Activated T-cell treated with anti-CD3 and anti-CD28 coated beads for 48 hours (primary cell): ENCODE results near the gene CUTC.
"Not testable (repeated sequence)": the region's sequence is repeated elsewhere in the genome, so short reads cannot be mapped to it uniquely, and the experiment has no call there.

Experiments
- DNase-seq: peaks from one replicate; pipeline ENCODE4 v3.0.0-alpha.2; 2020; ENCODE audit warnings: low read depth

CUTC gene

DNA sequence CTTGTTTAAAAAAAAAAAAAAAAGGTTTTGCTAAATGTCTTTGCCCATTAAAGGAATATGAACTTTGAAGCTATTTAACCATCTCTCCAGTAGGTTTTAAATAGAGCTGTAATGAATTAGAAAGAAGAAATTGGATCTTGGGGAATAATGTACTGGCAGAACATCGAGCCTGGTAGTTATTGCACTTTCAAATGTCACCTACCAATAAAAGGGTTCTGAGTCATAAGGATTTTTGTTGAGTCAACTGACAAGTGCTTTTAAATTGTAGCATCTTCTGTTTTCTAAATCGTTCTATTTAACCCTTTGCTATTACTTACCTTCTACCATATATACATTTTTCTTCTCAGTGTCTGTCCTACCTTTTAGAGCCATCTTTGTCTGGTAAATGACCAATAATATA, 10.7 kb downstream of the CUTC start:
- no peak for DNase-seq

DNA sequence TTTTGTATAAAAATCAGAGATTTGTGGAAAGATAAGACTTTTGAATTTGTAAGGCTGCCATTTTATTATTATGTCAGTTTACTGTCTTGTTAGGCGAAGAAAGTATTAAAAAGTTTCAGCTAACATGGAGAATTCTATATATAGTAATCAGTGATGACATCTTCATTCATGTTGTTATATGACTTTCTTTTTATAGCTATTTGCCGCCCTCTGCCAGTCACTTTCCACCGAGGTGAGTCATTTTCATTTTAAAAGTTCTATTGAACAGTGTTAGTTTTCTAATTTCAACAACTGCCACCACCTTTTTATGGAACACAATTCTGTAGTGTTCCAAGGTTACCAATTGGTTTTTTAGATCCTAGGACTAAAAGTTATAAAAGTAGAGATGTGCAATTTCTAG, 11.8 kb downstream of the CUTC start:
- DNase-seq, result no peak

DNA sequence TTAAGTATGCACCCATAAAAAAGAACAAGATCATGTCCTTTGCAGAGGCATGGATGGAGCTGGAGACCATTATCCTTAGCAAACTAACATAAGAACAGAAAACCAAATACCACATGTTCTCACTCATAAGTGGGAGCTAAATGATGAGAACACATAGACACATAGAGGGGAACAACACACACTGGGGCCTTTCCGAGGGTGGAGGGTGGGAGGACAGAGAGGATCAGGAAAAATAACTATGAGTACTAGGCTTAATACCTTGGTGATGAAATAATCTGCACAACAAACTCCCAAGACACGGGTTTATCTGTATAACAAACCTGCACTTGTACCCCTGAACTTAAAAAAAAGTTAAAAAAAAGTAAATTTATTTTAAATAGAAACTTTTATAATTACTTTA, 14.1 kb downstream of the CUTC start:
- DNase-seq, result not testable (repeated sequence)

GRCh38 chr10:99748823-99749451, 16.9 kb downstream of the CUTC start:
- no peak for DNase-seq

DNA sequence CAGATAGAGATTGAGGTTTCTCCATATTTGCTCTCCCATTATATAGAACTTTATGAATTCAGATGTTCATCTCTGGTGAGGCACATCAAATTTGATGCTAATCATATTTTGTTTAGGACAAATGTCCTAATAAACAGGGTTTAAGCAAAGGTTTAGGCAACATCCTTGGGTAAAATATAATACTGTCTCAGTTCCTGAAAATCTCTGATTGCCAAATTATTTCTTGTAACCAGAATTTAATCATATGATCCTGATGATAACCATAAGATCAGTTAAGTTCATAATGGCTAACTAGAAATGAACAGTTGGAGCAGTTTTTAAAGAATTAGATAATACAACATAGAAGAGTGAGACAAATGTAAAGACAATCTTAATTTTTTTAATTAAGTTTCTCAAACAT, 18.6 kb downstream of the CUTC start:
- no peak for DNase-seq

- DNase-seq, result no peak
Measured at GRCh38 chr10:99754670-99755069, 22.6 kb downstream of the CUTC start.

DNA sequence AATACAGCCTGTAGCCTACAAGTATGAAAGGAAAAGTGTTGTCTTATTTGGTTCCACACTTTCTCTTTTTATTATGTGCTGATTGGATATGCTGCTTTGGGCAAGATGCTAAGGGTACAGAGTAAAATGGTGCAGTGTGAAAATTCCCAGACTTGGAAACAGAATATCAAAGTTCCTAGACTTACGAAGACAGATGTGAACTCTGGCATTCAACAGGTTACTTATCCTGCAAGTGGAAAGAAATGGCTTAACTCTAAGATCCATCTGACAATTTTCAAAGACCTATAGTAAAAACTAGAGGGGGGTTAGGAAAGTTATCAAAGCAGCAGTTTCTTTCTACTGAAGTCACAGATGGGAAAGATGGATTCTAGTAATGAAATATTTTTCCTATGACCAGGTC, 24.1 kb downstream of the CUTC start:
- no peak for DNase-seq

DNA sequence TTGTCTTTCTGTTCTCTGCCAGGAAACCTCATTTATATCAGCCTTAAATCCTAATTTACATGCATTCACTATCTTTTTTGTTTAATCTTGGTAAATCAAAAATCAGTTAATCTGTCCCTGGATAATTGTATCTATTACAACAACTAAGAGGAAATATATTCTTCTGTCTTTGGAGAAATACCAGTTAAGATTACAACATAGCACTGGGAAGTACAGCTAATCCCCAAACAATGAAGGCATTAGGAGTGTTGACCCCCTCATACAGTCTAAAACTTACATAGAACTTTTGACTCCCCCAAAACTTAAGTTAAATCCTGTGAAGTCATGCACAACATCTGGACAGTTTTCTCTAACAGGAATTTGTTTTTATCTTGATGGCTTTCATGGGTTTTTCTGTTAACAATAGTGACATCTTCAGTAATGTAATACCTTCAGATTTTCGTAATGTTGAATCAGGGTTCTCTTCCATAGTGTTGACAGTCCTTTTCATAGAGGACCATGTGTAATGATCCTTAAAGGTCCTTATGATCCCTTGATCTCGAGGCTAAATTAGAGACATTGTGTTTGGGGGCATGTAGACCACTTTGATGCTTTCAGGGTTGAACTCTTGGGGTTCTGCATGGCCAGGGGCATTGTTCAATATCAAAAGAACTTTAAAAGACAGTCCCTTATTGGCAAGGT, 26.3 kb downstream of the CUTC start:
- DNase-seq, result no peak

GRCh38 chr10:99760321-99760720, 28.3 kb downstream of the CUTC start:
- DNase-seq, result no peak

DNA sequence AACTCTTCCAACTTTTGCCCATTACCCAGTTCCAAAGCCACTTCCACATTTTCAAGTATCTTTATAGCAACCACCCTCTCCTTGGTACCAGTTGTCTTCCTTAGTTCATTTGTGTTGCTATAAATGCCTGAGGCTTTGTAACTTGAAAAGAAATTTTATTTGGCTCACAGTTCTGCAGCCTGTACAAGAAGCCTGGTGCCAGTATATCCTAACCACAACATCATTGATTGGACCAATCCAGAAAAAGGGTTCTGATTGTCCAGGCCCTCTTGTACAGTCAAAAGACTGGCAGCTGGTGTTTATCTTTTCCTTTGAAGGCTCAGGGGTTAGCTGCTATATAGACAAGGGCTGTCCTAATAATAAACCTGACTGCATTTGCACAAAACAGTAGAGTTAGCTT, 29.3 kb downstream of the CUTC start:
- DNase-seq, result no peak

DNA sequence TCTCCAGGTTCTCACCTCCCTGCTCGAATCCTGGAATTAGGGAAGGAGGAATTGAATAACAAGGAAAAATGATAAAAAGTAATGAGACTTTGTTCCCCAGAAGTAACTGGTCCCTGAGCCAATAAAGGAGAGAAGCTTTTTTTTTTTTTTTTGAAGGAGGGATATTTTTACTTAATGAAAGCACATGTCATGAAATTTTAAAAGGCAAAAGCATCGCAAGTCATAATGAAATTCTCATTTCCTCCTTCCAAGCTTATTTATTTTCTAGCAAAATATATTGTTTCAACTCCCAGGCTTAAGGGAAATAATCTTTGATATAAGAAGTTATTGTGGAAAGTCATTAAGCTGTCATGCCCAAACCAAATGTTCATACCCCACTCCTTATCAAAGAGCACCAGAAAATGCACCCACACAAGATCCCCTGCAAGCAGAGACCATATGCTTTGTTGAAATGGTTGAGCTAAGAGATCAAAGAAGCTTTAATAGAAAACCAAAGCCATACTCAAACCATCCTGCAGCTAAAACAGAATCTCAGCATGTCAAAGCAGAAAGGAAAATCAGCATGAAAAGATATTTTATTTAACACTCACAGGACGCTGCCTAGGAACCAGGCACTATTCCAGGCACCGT, 33.8 kb downstream of the CUTC start:
- DNase-seq, result no peak

DNA sequence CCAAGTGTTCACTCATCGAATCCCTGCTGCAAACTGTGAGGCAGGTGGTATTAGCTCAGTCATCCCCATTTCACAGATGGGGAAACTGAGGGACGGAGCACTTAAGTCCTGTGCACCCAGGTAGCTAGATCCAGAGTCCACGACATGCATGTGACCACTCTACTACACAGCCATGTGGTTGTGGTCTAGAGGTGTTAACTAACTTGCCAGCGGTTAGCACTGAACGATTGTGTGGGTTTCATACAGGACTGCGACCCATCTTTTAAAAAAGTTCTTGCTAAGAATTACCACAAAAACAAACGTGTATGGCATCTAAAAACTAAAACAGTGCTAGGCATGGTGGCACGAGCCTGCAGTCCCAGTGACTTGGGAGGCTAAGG, 34.3 kb downstream of the CUTC start:
- no peak for DNase-seq

DNA sequence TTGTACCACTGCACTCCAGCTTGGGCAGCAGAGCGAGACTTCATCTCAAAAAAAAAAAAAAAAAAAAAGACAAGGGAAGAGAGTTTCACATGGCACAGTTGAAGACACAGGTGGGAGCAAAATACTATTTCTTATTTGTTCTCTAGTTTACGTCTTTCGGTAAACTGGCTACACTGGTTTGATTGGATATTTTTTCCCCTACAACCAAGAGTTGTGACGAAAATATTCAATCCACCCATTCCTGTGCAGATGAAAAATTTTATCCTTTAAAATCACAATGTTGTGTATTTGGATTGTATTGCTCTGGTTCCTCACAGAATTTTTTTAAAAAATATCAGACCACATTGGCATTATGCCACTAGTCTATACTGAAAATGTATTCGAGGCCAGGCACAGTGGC, 35.9 kb downstream of the CUTC start:
- DNase-seq, result no peak

GRCh38 chr10:99768556-99768955, 36.5 kb downstream of the CUTC start:
- no peak for DNase-seq

DNA sequence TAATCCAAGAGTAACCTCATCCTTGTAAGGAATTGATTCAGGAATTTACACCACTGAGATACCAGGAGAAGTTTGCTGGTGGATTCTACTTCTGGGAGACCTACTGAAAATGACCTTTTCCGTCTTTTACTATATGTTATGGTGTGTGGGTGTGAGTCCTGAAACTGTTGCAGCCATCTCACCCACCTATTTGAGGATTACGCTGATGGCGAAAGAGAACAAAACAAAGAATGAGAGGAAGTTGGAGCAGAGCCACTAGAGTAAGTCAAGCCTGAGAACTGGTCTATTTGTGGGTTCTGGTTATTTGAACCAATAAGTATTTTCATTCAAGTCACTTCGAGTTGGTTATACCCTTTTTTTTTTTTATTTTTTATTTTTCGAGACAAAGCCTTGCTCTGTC, 37.7 kb downstream of the CUTC start:
- no peak for DNase-seq

DNA sequence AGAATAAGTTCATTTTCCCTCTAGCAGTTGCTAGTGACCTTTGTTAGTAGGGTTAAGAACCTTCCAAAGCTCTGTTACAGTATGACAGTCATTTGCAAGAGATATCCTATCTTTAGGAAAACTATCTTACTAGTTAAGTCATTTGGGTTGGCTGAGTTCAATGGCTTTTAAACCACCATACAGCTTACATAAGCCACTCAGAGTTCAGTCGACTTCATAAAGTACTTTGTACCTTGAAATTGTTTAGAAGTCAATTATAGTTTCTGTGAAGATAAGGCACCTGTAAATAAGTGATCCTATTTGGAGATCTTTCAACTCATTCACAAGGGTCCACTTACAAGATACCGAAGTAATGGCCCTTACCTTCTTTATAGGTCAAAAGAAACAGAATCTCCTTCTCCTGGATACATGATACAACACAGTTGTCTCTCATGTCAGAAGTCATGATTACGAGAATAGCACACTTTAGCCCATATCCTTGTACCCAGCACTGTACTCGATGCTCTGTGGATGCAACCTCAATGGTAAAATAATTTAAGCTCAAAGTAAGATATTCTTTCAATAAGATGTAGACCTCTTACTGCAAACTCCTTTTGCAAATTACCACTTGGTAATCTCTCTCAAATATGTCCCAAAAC, 38.5 kb downstream of the CUTC start:
- DNase-seq, result no peak

GRCh38 chr10:99775850-99776249, 43.8 kb downstream of the CUTC start:
- DNase-seq, result no peak

DNA sequence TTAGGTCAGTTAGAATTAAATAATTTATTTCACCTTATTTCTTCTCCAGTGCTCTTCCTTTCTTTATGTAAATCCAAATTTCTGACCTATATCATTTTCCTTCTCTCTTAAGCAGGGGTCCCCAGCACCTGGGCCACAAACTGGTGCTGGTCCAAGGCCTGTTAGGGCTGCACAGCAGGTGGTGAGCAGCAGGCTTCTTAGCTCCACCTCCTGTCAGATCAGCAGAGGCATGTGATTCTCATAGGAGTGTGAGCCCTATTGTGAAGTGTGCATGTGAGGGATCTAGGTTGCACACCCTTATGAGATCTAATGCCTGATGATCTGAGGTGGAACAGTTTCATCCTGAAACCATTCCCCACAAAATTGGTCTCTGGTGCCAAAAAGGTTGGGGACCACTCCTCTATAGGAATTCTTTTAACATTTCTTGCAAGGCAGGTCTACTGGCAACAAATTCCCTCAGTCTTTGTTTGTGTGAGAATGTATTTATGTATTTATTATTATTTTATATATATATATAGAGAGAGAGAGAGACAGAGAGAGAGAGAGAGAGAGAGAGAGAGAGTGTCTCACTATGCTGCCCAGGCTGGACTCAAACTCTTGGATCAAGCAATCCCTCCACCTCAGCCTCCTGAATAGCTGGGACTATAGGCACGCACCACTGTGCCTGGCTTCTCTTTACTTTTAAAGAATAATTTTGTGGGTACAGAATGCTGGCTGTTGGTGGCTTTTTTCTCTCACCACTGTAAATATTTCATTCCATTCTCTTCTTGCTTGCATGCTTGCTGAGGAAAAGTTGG, 46.1 kb downstream of the CUTC start:
- DNase-seq, result no peak

DNA sequence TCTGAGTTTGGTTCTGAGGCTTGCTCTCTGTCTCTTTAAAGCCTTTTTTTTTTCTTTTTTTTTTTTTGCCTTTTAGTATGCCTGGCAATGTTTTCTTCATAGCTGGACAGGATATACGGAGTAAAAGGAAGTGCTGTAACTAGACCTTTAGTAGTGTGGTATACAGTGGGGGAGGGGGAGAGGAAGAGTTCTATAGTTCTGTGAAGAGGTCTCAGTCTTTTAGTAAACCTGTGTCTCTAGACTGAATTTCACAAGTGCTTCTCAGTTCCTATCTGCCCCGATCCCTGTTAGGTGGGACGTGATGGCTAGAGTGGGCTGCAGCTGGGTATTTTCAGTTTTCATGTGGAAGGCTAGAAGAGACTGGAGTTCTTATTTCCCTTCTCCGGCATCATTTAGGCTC, 47.3 kb downstream of the CUTC start:
- no peak for DNase-seq

DNA sequence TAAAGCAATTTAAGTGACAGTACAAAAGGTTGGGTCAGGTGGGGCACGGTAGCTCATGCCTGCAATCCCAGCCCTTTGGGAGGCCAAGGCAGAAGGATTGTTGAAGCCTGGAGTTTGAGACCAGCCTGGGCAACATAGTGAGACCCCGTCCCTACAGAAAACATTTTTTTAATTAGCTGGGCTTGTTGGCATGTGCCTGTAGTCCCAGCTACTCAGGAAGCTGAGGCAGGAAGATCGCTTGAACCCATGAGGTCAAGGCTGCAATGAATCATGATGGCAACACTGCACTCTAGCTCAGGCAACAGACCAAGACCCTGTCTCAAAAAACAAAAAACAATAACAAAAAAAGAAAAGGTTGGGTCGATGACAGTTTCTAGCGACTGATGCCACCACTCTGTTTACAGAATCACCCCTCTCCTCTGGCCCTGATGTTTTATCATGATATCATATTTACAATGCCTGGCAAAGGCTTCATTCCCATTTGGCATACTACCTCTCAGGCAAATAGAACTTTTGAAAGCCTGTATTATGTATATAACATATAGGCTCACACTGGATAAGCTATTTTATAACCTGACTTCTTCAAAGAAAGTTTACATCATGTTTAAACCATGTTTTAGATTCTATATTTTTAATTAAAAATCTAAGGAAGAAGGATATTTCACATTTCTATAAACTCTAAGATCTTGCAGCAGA, 49.8 kb downstream of the CUTC start:
- DNase-seq, result no peak

- DNase-seq, result no peak
Measured at GRCh38 chr10:99782447-99783286, 50.6 kb downstream of the CUTC start, which contains the start of gene ABCC2. Gene ABCC2 (plus strand): TSS chr10:99782640. CDS start chr10:99782845, 205 bp downstream.
